Endothelial cell of umbilical vein (primary cell): ENCODE data around the gene C6orf136. TPM values are rescaled to one million over a fixed set of nuclear protein-coding genes. Genes with fewer than 3 reads are reported as not detected.

Experiments used
- BruUV-seq: library from RNA; stranded (reverse); fragments of 400-500 nt; replicated peaks from 2 replicates; lab custom pipeline; 2021; lab: Mats Ljungman, UMichigan
- CTCF ChIA-PET: fragments of 300-600, 350-600 bp; sonication (Branson Sonifier 250); formaldehyde crosslinking; loops from one replicate; lab custom pipeline; 2021; ENCODE audit warnings: antibody characterized with exemption, inconsistent platforms; lab: Charles Lee
- POLR2A ChIA-PET: fragments of 300-600, 350-600 bp; sonication (Branson Sonifier 250); formaldehyde crosslinking; loops from one replicate; lab custom pipeline; 2021; ENCODE audit warnings: antibody characterized with exemption, inconsistent platforms; lab: Charles Lee
- DNase-seq: peaks from one replicate; pipeline ENCODE4 v3.0.0-alpha.2; 2011; ENCODE audit warnings: low read depth, low spot score
- FAIRE-seq: peaks from 2 replicates; lab custom pipeline; 2011; peaks lifted over from hg19 to GRCh38; lab: Jason Lieb, UNC
- H2AFZ ChIP-seq: 2 replicates; pipeline ENCODE4 v1.6.0; 2012; ENCODE audit warnings: low read depth, low read length, control low read depth, inconsistent platforms
- H3K27ac ChIP-seq: 2 replicates; pipeline ENCODE4 v1.5.1; 2011; ENCODE audit warnings: low read depth, mild to moderate bottlenecking, control low read depth, low read length, moderate library complexity; ENCODE audit not compliant: insufficient read depth
- H3K27me3 ChIP-seq, 2 experiments: 2 replicates each; pipeline versions ENCODE4 v1.6.0 to v1.6.1; 2011; ENCODE audit warnings: low read length in 2 of 2, mixed read lengths in 1 of 2; ENCODE audit not compliant: control insufficient read depth in 2 of 2, insufficient read depth in 2 of 2
- H3K36me3 ChIP-seq, 2 experiments: 2 replicates in 1 of 2; 3 replicates in 1 of 2; pipeline ENCODE4 v1.5.1; 2011; ENCODE audit warnings: low read length in 2 of 2, mild to moderate bottlenecking in 1 of 2, moderate library complexity in 1 of 2; ENCODE audit not compliant: control insufficient read depth in 2 of 2, insufficient read depth in 2 of 2; ENCODE audit errors: extremely low read depth in 1 of 2
- H3K4me1 ChIP-seq: 3 replicates; pipeline ENCODE4 v1.5.1; 2011; ENCODE audit warnings: mild to moderate bottlenecking, low read length; ENCODE audit not compliant: control insufficient read depth, insufficient read depth; ENCODE audit errors: extremely low read depth
- H3K4me2 ChIP-seq: 2 replicates; pipeline ENCODE4 v1.6.1; 2011; ENCODE audit warnings: low read length, control low read depth, mixed read lengths; ENCODE audit not compliant: insufficient read depth
- H3K4me3 ChIP-seq, 3 experiments: fragments of 200-600 bp in 1 of 3; sonication (generic), shearing (Covaris generic) in 1 of 3; replicated peaks in 1 of 3; 2 replicates each; pipeline ENCODE4 v1.5.1; 2011 to 2016; ENCODE audit warnings: control low read depth in 3 of 3, low read length in 3 of 3, mild to moderate bottlenecking in 2 of 3, inconsistent platforms in 1 of 3, low read depth in 1 of 3, moderate library complexity in 1 of 3; ENCODE audit not compliant: insufficient read depth in 1 of 3
- H3K79me2 ChIP-seq: 2 replicates; pipeline ENCODE4 v1.6.0; 2012; ENCODE audit warnings: low read length, inconsistent platforms; ENCODE audit not compliant: control insufficient read depth, insufficient read depth
- H3K9ac ChIP-seq: replicated peaks from 2 replicates; pipeline ENCODE3; 2011; ENCODE audit warnings: low read length, control low read depth; ENCODE audit not compliant: insufficient read depth; ENCODE audit errors: extremely low read depth
- H3K9me1 ChIP-seq: replicated peaks from 3 replicates; pipeline ENCODE4 v1.6.0; 2011; ENCODE audit warnings: mild to moderate bottlenecking, low read length; ENCODE audit not compliant: control insufficient read depth, insufficient read depth; ENCODE audit errors: extremely low read depth
- H3K9me3 ChIP-seq: replicated peaks from 2 replicates; pipeline ENCODE4 v1.5.1; 2012; ENCODE audit warnings: low read length, inconsistent platforms; ENCODE audit not compliant: control insufficient read depth, insufficient read depth
- H4K20me1 ChIP-seq: replicated peaks from 2 replicates; pipeline ENCODE3; 2011; ENCODE audit warnings: mild to moderate bottlenecking, low read length; ENCODE audit not compliant: control insufficient read depth, insufficient read depth; ENCODE audit errors: extremely low read depth
- CTCF ChIP-seq, 2 donors: IDR thresholded peaks; 1 replicate in 1 of 2; 2 replicates in 1 of 2; pipeline ENCODE4 v1.5.1; 2011; ENCODE audit warnings: low read length in 2 of 2, mild to moderate bottlenecking in 2 of 2, moderate library complexity in 2 of 2, control low read depth in 1 of 2, inconsistent platforms in 1 of 2, low read depth in 1 of 2; ENCODE audit not compliant: insufficient read depth in 1 of 2; ENCODE audit errors: extremely low read depth in 1 of 2
- EZH2 ChIP-seq: IDR thresholded peaks from 2 replicates; pipeline ENCODE4 v1.6.1; 2012; ENCODE audit warnings: borderline replicate concordance, low read depth, mild to moderate bottlenecking, moderate library complexity, low read length, inconsistent platforms; ENCODE audit not compliant: severe bottlenecking
- FOS ChIP-seq: IDR thresholded peaks from 2 replicates; pipeline ENCODE4 v1.6.1; 2011; ENCODE audit warnings: mild to moderate bottlenecking, low read length, moderate library complexity, borderline replicate concordance; ENCODE audit not compliant: insufficient read depth
- GATA2 ChIP-seq: IDR thresholded peaks from 2 replicates; pipeline ENCODE4 v1.7.0; 2011; ENCODE audit warnings: low read depth, mild to moderate bottlenecking, moderate library complexity, mixed read lengths, low read length; ENCODE audit not compliant: insufficient read length, insufficient read depth
- JUN ChIP-seq: IDR thresholded peaks from 2 replicates; pipeline ENCODE4 v1.6.1; 2011; ENCODE audit warnings: borderline replicate concordance, low read depth; ENCODE audit not compliant: insufficient read length, insufficient read depth
- MAX ChIP-seq: IDR thresholded peaks from 2 replicates; pipeline ENCODE4 v1.6.1; 2011; ENCODE audit not compliant: insufficient read depth, insufficient read length
- MYC ChIP-seq: IDR thresholded peaks from one replicate; pipeline ENCODE4 v1.6.1; 2011; ENCODE audit warnings: mild to moderate bottlenecking, low read depth, low read length
- POLR2A ChIP-seq: IDR thresholded peaks from 2 replicates; pipeline ENCODE4 v1.6.1; 2012; ENCODE audit warnings: low read depth, mild to moderate bottlenecking, control low read depth, low read length
- POLR2AphosphoS5 ChIP-seq: IDR thresholded peaks from 2 replicates; pipeline ENCODE4 v1.6.1; 2012; ENCODE audit warnings: low read depth, mild to moderate bottlenecking, control low read depth, low read length, moderate library complexity; ENCODE audit not compliant: insufficient read depth
- dilution Hi-C: fragments of 300-500 bp; cut with MboI; formaldehyde crosslinking; loops from one replicate; pipeline ENCODE4 v1.15.0; 2019; ENCODE audit warnings: low sequenced_read_pairs; ENCODE audit not compliant: extremely low pct_ligation_motif_present
- intact Hi-C: fragments of 100-400 bp; cut with micrococcal nuclease; formaldehyde crosslinking; loops from one replicate; pipeline ENCODE4 v1.10.0; 2022
- polyA plus RNA-seq, 4 experiments: library from polyadenylated mRNA; depleted of rRNA in 3 of 4; stranded (reverse) in 3 of 4; unstranded in 1 of 4; fragments of >200 nt; gene quantifications; 2 replicates each; pipeline versions ENCODE4 v1.2.1 to v1.2.3, GENCODE V29; 2011 to 2012; ENCODE audit warnings: missing spikeins in 1 of 4
- total RNA-seq: library from RNA; stranded (reverse); gene quantifications from 2 replicates; pipeline ENCODE4 v1.2.3, GENCODE V29; 2021

Gene C6orf136
- total and polyA plus RNA-seq, 2 donors (not counting 3 experiments of a cell fraction or from before 2014, with no cell fraction given): 19.1 to 21.0 TPM

DNA sequence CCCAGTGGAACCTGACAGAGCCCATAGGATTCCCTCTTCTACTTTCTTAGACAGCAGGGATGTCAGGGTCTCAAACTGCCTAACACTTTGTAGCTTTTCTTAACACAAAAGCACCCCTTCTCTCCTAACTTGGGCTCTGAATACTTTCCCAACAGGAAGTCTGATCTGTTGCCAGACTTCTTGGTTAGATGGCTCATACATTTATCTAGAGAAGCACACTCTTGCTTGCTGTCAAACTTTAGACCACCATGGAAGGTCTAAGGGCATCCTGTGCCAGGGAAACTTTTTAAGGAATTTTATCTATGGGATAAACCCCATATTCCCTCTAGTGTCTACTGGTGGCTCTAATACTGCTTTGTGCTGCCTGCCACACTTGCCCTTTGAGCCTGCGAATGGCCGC is 3.3 kb upstream of the C6orf136 start:
- no peak overlapping the region for H2AFZ ChIP-seq
- DNase-seq (no peak), FAIRE-seq (no peak)
- H3K27ac ChIP-seq: no peak overlapping the region
- no peaks in the 10 kb centered on the region for H3K27me3 ChIP-seq
- intact Hi-C loops: no loop called here
- H3K9me1 ChIP-seq: no peaks in the 10 kb centered on the region
- no peaks in the 10 kb centered on the region for H4K20me1 ChIP-seq
- CTCF ChIA-PET: no interaction called here
- peaks cover 17% of the 10 kb centered on the region for H3K79me2 ChIP-seq
- POLR2A ChIA-PET: no interaction called here
- H3K9me3 ChIP-seq: no peaks in the 10 kb centered on the region
- TF ChIP-seq POLR2AphosphoS5: no peak
- TF ChIP-seq MAX: no peak
- TF ChIP-seq CTCF (IDR thresholded peaks at IDR 0.05; ENCODE audit: extremely low read depth in 1 of 2, insufficient read depth in 1 of 2, low read depth in 1 of 2, low read length in 2 of 2): no peak
- TF ChIP-seq EZH2: no peak
- TF ChIP-seq JUN: no peak
- no peak for TF ChIP-seq FOS
- no peak for TF ChIP-seq MYC
- TF ChIP-seq GATA2: no peak
- no peak for TF ChIP-seq POLR2A
- peaks cover 2 to 15% of the 10 kb centered on the region in 2 experiments for H3K36me3 ChIP-seq
- dilution Hi-C loops: no loop called here
- no peak overlapping the region for H3K4me3 ChIP-seq
- H3K4me1 ChIP-seq: peaks cover 8% of the 10 kb centered on the region
- no peak overlapping the region for H3K9ac ChIP-seq
- no peak overlapping the region for H3K4me2 ChIP-seq
- BruUV-seq: no TSS peak
